K562 (cell line): ENCODE measurements around the gene HMGB2. TPM values are rescaled to one million over a fixed set of nuclear protein-coding genes. Genes with fewer than 3 reads are reported as not detected.

ENCODE experiments used
- ATAC-seq: fragments of 200-7000 bp; cut with Tn5 transposase; 3 replicates; pipeline ENCODE4 v1.9.1; 2020; ENCODE audit warnings: moderate library complexity
- BruUV-seq: library from RNA; stranded (reverse); fragments of 400-500 nt; replicated peaks from 2 replicates; lab custom pipeline; 2021; lab: Mats Ljungman, UMichigan
- CTCF ChIA-PET: fragments of 300-600 bp; formaldehyde crosslinking; extraction: SDS; loops from one replicate; lab custom pipeline; 2021; ENCODE audit warnings: low intra/inter-chr PET ratio; lab: Yijun Ruan, JAX
- POLR2A ChIA-PET: fragments of 300-600, 350-650 bp; sonication (Branson Sonifier 250); formaldehyde crosslinking; extraction: SDS; loops from one replicate; lab custom pipeline; 2021; ENCODE audit warnings: antibody characterized with exemption, inconsistent platforms; lab: Yijun Ruan, JAX
- DNase-seq, 4 experiments: peaks; one replicate each; pipeline versions ENCODE4 v3.0.0 to v3.0.0-alpha.2; 2011 to 2018; ENCODE audit warnings: low spot score in 3 of 4, mixed read lengths in 3 of 4; ENCODE audit errors: extremely low read depth in 1 of 4
- FAIRE-seq: peaks from 2 replicates; lab custom pipeline; 2011; peaks lifted over from hg19 to GRCh38; lab: Jason Lieb, UNC
- H2AFZ ChIP-seq: 2 replicates; pipeline ENCODE4 v1.6.0; 2011; ENCODE audit warnings: low read depth, low read length, control low read depth, inconsistent platforms
- H3K27ac ChIP-seq: fragments of 200-600 bp; 3 replicates; pipeline ENCODE4 v1.8.0; 2011; ENCODE audit warnings: low read depth, mild to moderate bottlenecking, control low read depth, inconsistent platforms, low read length, moderate library complexity, mixed read lengths; ENCODE audit errors: extremely low read depth
- H3K27me3 ChIP-seq, 2 experiments: fragments of 300-600 bp in 1 of 2; 2 replicates in 1 of 2; 3 replicates in 1 of 2; pipeline versions ENCODE4 v1.6.0 to v1.8.0; 2011; ENCODE audit warnings: inconsistent platforms in 2 of 2, low read length in 2 of 2, mild to moderate bottlenecking in 1 of 2, mixed read lengths in 1 of 2, moderate library complexity in 1 of 2; ENCODE audit not compliant: control insufficient read depth in 2 of 2, insufficient read depth in 2 of 2
- H3K36me3 ChIP-seq: fragments of 300-600 bp; 3 replicates; pipeline ENCODE4 v1.8.0; 2011; ENCODE audit warnings: mild to moderate bottlenecking, low read length, inconsistent platforms; ENCODE audit not compliant: control insufficient read depth, insufficient read depth
- H3K4me1 ChIP-seq, 2 experiments: fragments of 200-600 bp in 1 of 2; replicated peaks in 1 of 2; 2 replicates in 1 of 2; 3 replicates in 1 of 2; pipeline versions ENCODE4 v1.5.1 to v1.8.0; 2011; ENCODE audit warnings: inconsistent platforms in 2 of 2, low read length in 2 of 2, mild to moderate bottlenecking in 1 of 2, mixed read lengths in 1 of 2, moderate library complexity in 1 of 2; ENCODE audit not compliant: control insufficient read depth in 2 of 2, insufficient read depth in 2 of 2
- H3K4me2 ChIP-seq: 2 replicates; pipeline ENCODE4 v1.6.1; 2011; ENCODE audit warnings: low read length, control low read depth, inconsistent platforms, mixed read lengths; ENCODE audit not compliant: insufficient read depth
- H3K4me3 ChIP-seq: fragments of 200-600 bp; sonication (generic), shearing (Covaris generic); 2 replicates; pipeline ENCODE4 v1.5.1; 2016; ENCODE audit warnings: control low read depth, inconsistent platforms
- H3K79me2 ChIP-seq: fragments of 200-600 bp; 3 replicates; pipeline ENCODE4 v1.8.0; 2011; ENCODE audit warnings: low read length, inconsistent platforms; ENCODE audit not compliant: control insufficient read depth, insufficient read depth
- H3K9ac ChIP-seq, 2 experiments: 2 replicates each; pipeline versions ENCODE4 v1.6.0 to v1.6.1; 2011; ENCODE audit warnings: low read depth in 2 of 2, low read length in 2 of 2, control low read depth in 1 of 2, inconsistent platforms in 1 of 2, mild to moderate bottlenecking in 1 of 2, mixed read lengths in 1 of 2; ENCODE audit not compliant: insufficient read depth in 1 of 2
- H3K9me1 ChIP-seq: one replicate; pipeline ENCODE4 v1.6.0; 2011; ENCODE audit warnings: inconsistent platforms, mild to moderate bottlenecking, low read length, moderate library complexity; ENCODE audit not compliant: control insufficient read depth, insufficient read depth
- H3K9me3 ChIP-seq: replicated peaks from 2 replicates; pipeline ENCODE4 v1.5.1; 2011; ENCODE audit warnings: low read depth, low read length, inconsistent platforms; ENCODE audit not compliant: control insufficient read depth, insufficient read depth
- H4K20me1 ChIP-seq: replicated peaks from 2 replicates; pipeline ENCODE4 v1.6.1; 2011; ENCODE audit warnings: low read length, inconsistent platforms, mixed read lengths; ENCODE audit not compliant: control insufficient read depth, insufficient read depth
- CBX5 ChIP-seq: IDR thresholded peaks from 2 replicates; pipeline ENCODE4 v1.6.1; 2014; ENCODE audit warnings: low read depth, borderline replicate concordance
- FOXJ2 ChIP-seq: fragments of 200-800 bp; sonication (Bioruptor generic); IDR thresholded peaks from 2 replicates; pipeline ENCODE4 v1.6.1; 2016; ENCODE audit warnings: missing genetic modification characterization, missing compliant biosample characterization
- NFE2 ChIP-seq: IDR thresholded peaks from 2 replicates; pipeline ENCODE4 v1.6.1; 2014; ENCODE audit warnings: antibody characterized with exemption, low read depth
- RBM14 ChIP-seq: fragments of 200-400 bp; formaldehyde crosslinking; IDR thresholded peaks from 2 replicates; pipeline ENCODE4 v1.6.1; 2018; ENCODE audit warnings: low read depth, mild to moderate bottlenecking, low read length, moderate library complexity, borderline replicate concordance; ENCODE audit not compliant: insufficient read depth
- ZNF561 ChIP-seq: fragments of 450-650 bp; formaldehyde crosslinking; conservative IDR thresholded peaks from 2 replicates; pipeline ENCODE4 v1.4.0; 2020; ENCODE audit warnings: mild to moderate bottlenecking, moderate library complexity
- WGBS: fragments of 100-300 bp; shearing (Covaris generic); methylation state at CpG from one replicate; pipeline ENCODE4 v1.1.6; 2016; ENCODE audit warnings: low coverage, mixed read lengths; ENCODE audit not compliant: insufficient coverage; ENCODE audit errors: missing lambda C conversion rate; 5-methylcytosine and 5-hydroxymethylcytosine counted together
- in situ Hi-C: fragments of 300-500 bp; cut with MboI; formaldehyde crosslinking; loops from 4 replicates; pipeline ENCODE4 v1.15.0; 2018; ENCODE audit warnings: inconsistent platforms, mixed read lengths
- intact Hi-C: fragments of 100-400 bp; cut with micrococcal nuclease; formaldehyde crosslinking; loops from 2 replicates; pipeline ENCODE4 v1.14.2; 2022
- polyA plus RNA-seq, 8 experiments: library from polyadenylated mRNA; depleted of rRNA in 4 of 8; stranded (reverse) in 5 of 8; unstranded in 3 of 8; fragments of >200 nt; fragmentation: Nextera tagmentation in 2 of 8; fragmentation: Illumina TruSeq in 1 of 8; extraction: Ambion mirVana in 2 of 8; extraction: Trizol in 1 of 8; gene quantifications; 2 replicates each; pipeline versions ENCODE4 v1.2.1 to v1.2.3, GENCODE V29; 2011 to 2014; ENCODE audit warnings: inconsistent platforms in 1 of 8, missing spikeins in 1 of 8
- total RNA-seq, 7 experiments: library from RNA; depleted of rRNA in 6 of 7; stranded (reverse); fragments of >200 nt in 6 of 7; fragmentation: Illumina TruSeq in 2 of 7; extraction: Trizol in 2 of 7; gene quantifications; 2 replicates each; pipeline versions ENCODE4 v1.2.1 to v1.2.3, GENCODE V29; 2011 to 2021; ENCODE audit warnings: low replicate concordance in 1 of 7
- TF ChIP-seq, protein P1 (sequence below): sonication (generic); IDR thresholded peaks from 2 replicates; pipeline ENCODE4 v1.6.1; 2016
- TF ChIP-seq, protein P2 (sequence below), 2 experiments: fragments of 250-450 bp in 1 of 2; fragments of 450-650 bp in 1 of 2; sonication (Bioruptor Pico) in 1 of 2; IDR thresholded peaks; 2 replicates each; pipeline versions ENCODE4 v1.6.1 to v1.8.0; 2016 to 2021; ENCODE audit warnings: mild to moderate bottlenecking in 2 of 2, moderate library complexity in 2 of 2, missing compliant biosample characterization in 1 of 2, missing genetic modification characterization in 1 of 2
- TF ChIP-seq, protein P3 (sequence below), 2 experiments: fragments of 200-800 bp in 1 of 2; sonication (Bioruptor generic) in 1 of 2; sonication (generic) in 1 of 2; formaldehyde crosslinking in 1 of 2; IDR thresholded peaks in 1 of 2; conservative IDR thresholded peaks in 1 of 2; 2 replicates each; pipeline versions ENCODE4 v1.5.0 to v1.6.1; 2016 to 2020; ENCODE audit warnings: missing compliant biosample characterization in 1 of 2, missing genetic modification characterization in 1 of 2, missing genetic modification reagents in 1 of 2

Gene HMGB2
- total and polyA plus RNA-seq, 9 of the 15 experiments (the other 6 are each of a cell fraction or from before 2014, with no cell fraction given): 309 to 822 (median 626) TPM

DNA sequence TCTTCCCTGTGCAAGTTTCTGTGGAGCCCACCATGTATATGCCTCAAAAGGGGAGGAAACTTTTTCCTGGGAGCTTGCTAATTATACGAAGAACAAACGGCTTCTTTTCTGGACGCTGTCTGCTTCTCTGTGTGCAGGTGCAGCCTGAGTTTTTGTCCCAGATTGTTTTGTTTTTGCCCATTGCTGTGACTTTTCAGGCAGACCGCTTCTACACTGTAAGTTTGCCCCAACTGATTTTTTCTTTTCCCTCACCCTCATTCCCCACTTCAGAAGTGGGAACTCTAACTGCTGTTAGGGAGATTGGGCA, 51.9 kb downstream of the HMGB2 start:
- FAIRE-seq: no peak

More for the DNA sequence above, 51.9 kb downstream of the HMGB2 start:
- peak overlapping the region; percentile 76 for H3K27ac ChIP-seq
- POLR2A ChIA-PET: interaction anchor here (0.7 to 1.9 kb wide), 3 partner anchors 8 to 20 kb away, joined by 3 to 9 read pairs (median 3); no protein-coding TSS in a partner anchor
- intact Hi-C loops: loop anchor here (1.0 to 5.0 kb wide), 2 partner anchors 90 to 257 kb away; partner anchors contain the start of gene SAP30
- peaks cover 39% of the 10 kb centered on the region for H3K79me2 ChIP-seq
- peak overlapping the region; percentile 36 for H3K4me3 ChIP-seq
- TF ChIP-seq FOXJ2 (no peak), RBM14 (no peak), NFE2 (no peak), ZNF561 (CRISPR knock-in tag) (no peak), CBX5 (no peak)
- TF ChIP-seq, protein P1, sequence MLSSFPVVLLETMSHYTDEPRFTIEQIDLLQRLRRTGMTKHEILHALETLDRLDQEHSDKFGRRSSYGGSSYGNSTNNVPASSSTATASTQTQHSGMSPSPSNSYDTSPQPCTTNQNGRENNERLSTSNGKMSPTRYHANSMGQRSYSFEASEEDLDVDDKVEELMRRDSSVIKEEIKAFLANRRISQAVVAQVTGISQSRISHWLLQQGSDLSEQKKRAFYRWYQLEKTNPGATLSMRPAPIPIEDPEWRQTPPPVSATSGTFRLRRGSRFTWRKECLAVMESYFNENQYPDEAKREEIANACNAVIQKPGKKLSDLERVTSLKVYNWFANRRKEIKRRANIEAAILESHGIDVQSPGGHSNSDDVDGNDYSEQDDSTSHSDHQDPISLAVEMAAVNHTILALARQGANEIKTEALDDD: no peak
- TF ChIP-seq, protein P2, sequence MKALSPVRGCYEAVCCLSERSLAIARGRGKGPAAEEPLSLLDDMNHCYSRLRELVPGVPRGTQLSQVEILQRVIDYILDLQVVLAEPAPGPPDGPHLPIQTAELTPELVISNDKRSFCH (CRISPR knock-in tag; IDR thresholded peaks at IDR 0.05): no peak
- TF ChIP-seq, protein P2 (tag; IDR thresholded peaks at IDR 0.05): no peak
- TF ChIP-seq, protein P3, sequence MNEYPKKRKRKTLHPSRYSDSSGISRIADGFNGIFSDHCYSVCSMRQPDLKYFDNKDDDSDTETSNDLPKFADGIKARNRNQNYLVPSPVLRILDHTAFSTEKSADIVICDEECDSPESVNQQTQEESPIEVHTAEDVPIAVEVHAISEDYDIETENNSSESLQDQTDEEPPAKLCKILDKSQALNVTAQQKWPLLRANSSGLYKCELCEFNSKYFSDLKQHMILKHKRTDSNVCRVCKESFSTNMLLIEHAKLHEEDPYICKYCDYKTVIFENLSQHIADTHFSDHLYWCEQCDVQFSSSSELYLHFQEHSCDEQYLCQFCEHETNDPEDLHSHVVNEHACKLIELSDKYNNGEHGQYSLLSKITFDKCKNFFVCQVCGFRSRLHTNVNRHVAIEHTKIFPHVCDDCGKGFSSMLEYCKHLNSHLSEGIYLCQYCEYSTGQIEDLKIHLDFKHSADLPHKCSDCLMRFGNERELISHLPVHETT (CRISPR knock-in tag; conservative IDR thresholded peaks at IDR 0.05 in 1 of 2, IDR thresholded peaks at IDR 0.05 in 1 of 2): 0 out of 4 replicates have a peak, but pooled peaks of 1 of the 2 experiments have one; percentile 6
- peak overlapping the region in 1 of 2 experiments; percentile 16; a peak in 1 of 4 replicates for H3K9ac ChIP-seq
- CTCF ChIA-PET: interaction anchor here (1.4 kb wide), 1 partner anchor 257 kb away, joined by 3 read pairs; no protein-coding TSS in a partner anchor
- H4K20me1 ChIP-seq: 0 out of 2 replicates have a peak, but pooled peaks cover 2% of the 10 kb centered on the region
- BruUV-seq: no TSS peak
- H3K9me1 ChIP-seq: no peaks in the 10 kb centered on the region
- H3K27me3 ChIP-seq: no peaks in the 10 kb centered on the region
- H2AFZ ChIP-seq: no peak overlapping the region
- peaks cover 7 to 17% of the 10 kb centered on the region in 2 experiments for H3K4me1 ChIP-seq
- peaks cover 28% of the 10 kb centered on the region for H3K9me3 ChIP-seq
- 3% methylated on average over 4 of the region's 4 CpGs for WGBS
- ATAC-seq (peak; percentile 55), DNase-seq (no peak)
- H3K4me2 ChIP-seq: peak overlapping the region; percentile 81
- in situ Hi-C loops: no loop called here
- peaks cover 8% of the 10 kb centered on the region; the same call in 1 of the 3 replicates for H3K36me3 ChIP-seq
